CD4-positive, alpha-beta T cell treated with Interleukin-17A for 4 hours (primary cell): ENCODE measurements around the gene ZFAND3.

ENCODE experiments used
- DNase-seq: peaks from one replicate; pipeline ENCODE4 v3.0.0-alpha.2; 2020; ENCODE audit warnings: mixed read lengths

Gene ZFAND3

GRCh38 chr6:37819177-37819801 lies at the start of gene ZFAND3:
Gene ZFAND3, plus strand, starts transcription at chr6:37819727. Its CDS starts 219 bp downstream, at chr6:37819946.
- peak; percentile 94 for DNase-seq

- no peak for DNase-seq
These were observed 45.4 kb upstream of the ZFAND3 start for GRCh38 chr6:37774028-37774680.

- no peak for DNase-seq
These were observed 43.0 kb upstream of the ZFAND3 start for GRCh38 chr6:37776566-37776965.

GRCh38 chr6:37777272-37777834 lies 42.2 kb upstream of the ZFAND3 start:
- no peak for DNase-seq

- no peak for DNase-seq
These were observed 40.3 kb upstream of the ZFAND3 start for GRCh38 chr6:37779111-37779800.

- DNase-seq, result no peak
These were observed 39.5 kb upstream of the ZFAND3 start for GRCh38 chr6:37779902-37780628.

GRCh38 chr6:37781788-37782187 lies 37.7 kb upstream of the ZFAND3 start:
- DNase-seq, result no peak

GRCh38 chr6:37783025-37783855 lies 36.3 kb upstream of the ZFAND3 start:
- DNase-seq, result peak; percentile 6

- peak; percentile 22 for DNase-seq
These were observed 35.5 kb upstream of the ZFAND3 start for GRCh38 chr6:37783856-37784584.

GRCh38 chr6:37784585-37784967 lies 35.0 kb upstream of the ZFAND3 start:
- no peak for DNase-seq

GRCh38 chr6:37785002-37785662 lies 34.4 kb upstream of the ZFAND3 start:
- no peak for DNase-seq

- no peak for DNase-seq
These were observed 33.8 kb upstream of the ZFAND3 start for GRCh38 chr6:37785663-37786270.

- no peak for DNase-seq
These were observed 32.3 kb upstream of the ZFAND3 start for GRCh38 chr6:37787216-37787615.

- DNase-seq, result no peak
These were observed 31.3 kb upstream of the ZFAND3 start for GRCh38 chr6:37788259-37788658.

- DNase-seq, result peak; percentile 82
These were observed 28.2 kb upstream of the ZFAND3 start for GRCh38 chr6:37791156-37791919.

GRCh38 chr6:37792457-37793033 lies 27.0 kb upstream of the ZFAND3 start:
- no peak for DNase-seq

- DNase-seq, result no peak
These were observed 26.5 kb upstream of the ZFAND3 start for GRCh38 chr6:37793067-37793466.

GRCh38 chr6:37794825-37795224 lies 24.7 kb upstream of the ZFAND3 start:
- DNase-seq, result no peak
